ENCODE data around the gene ARHGEF18. TPM values are rescaled to one million over a fixed set of nuclear protein-coding genes. Genes with fewer than 3 reads are reported as not detected.
"Not testable (repeated sequence)": the region's sequence is repeated elsewhere in the genome, so short reads cannot be mapped to it uniquely, and the experiment has no call there.

The ARHGEF18 gene
- total and polyA plus RNA-seq, 2 experiments from 2014 or later = 9.5 to 33.8 TPM

GRCh38 chr19:7307590-7308218, 41.0 kb upstream of the ARHGEF18 start:
- Histone ChIP-seq H3K27me3 (replicated peaks; ENCODE audit: insufficient read depth) (peaks cover 8% of the 10 kb centered on the region), H3F3A (ENCODE audit: insufficient read depth) (no peaks in the 10 kb centered on the region), H3K9me3 (ENCODE audit: low read depth) (no peaks in the 10 kb centered on the region), H2AFZ (no peak overlapping the region), H3K9ac (no peak overlapping the region), H4K20me1 (ENCODE audit: insufficient read depth) (no peaks in the 10 kb centered on the region), H3K4me2 (ENCODE audit: unreplicated experiment) (no peak overlapping the region), H3K4me1 (ENCODE audit: insufficient read depth) (no peaks in the 10 kb centered on the region), H3K27ac (no peak overlapping the region), H3K36me3 (ENCODE audit: low read depth) (no peaks in the 10 kb centered on the region), H3K79me2 (ENCODE audit: insufficient read depth) (no peaks in the 10 kb centered on the region), H3K4me3 (no peak overlapping the region), H3K9me2 (ENCODE audit: insufficient read depth) (no peaks in the 10 kb centered on the region)
- DNase-seq = no peak
- WGBS, 2 experiments (ENCODE audit: low coverage in 1 of 2, low lambda C conversion rate in 2 of 2, missing lambda C conversion rate in 2 of 2) = 82% methylated on average over 6 to 7 of the region's 7 CpGs
- no peak for TF ChIP-seq EZH2phosphoT487 (IDR thresholded peaks at IDR 0.05; ENCODE audit: insufficient read depth, low read depth)
- TF ChIP-seq EZH2 (IDR thresholded peaks at IDR 0.05; ENCODE audit: insufficient read depth, poor library complexity, severe bottlenecking) = no peak
- in situ Hi-C loops (cut with MboI) = no loop called here

GRCh38 chr19:7308327-7308726, 40.4 kb upstream of the ARHGEF18 start:
- H2AFZ ChIP-seq; H3K4me2 ChIP-seq (ENCODE audit: unreplicated experiment); H3K79me2 ChIP-seq (ENCODE audit: insufficient read depth); H3K9me3 ChIP-seq (ENCODE audit: low read depth); H4K20me1 ChIP-seq (ENCODE audit: insufficient read depth); H3K27me3 ChIP-seq (replicated peaks; ENCODE audit: insufficient read depth); H3F3A ChIP-seq (ENCODE audit: insufficient read depth); H3K4me1 ChIP-seq (ENCODE audit: insufficient read depth); H3K9me2 ChIP-seq (ENCODE audit: insufficient read depth); DNase-seq; in situ Hi-C loops (cut with MboI); H3K4me3 ChIP-seq; H3K9ac ChIP-seq; H3K27ac ChIP-seq; H3K36me3 ChIP-seq (ENCODE audit: low read depth): not testable (repeated sequence)
- 72 to 73% methylated on average over 8 to 9 of the region's 9 CpGs for WGBS, 2 experiments (ENCODE audit: low coverage in 1 of 2, low lambda C conversion rate in 2 of 2, missing lambda C conversion rate in 2 of 2)

- H3K4me3 ChIP-seq = no peak overlapping the region
- no peaks in the 10 kb centered on the region for H3K36me3 ChIP-seq (ENCODE audit: low read depth)
- no peak overlapping the region for H3K27ac ChIP-seq
- WGBS, 2 experiments (ENCODE audit: low coverage in 1 of 2, low lambda C conversion rate in 2 of 2, missing lambda C conversion rate in 2 of 2) = 85 to 86% methylated on average over 11 to 12 of the region's 12 CpGs
- H3K9ac ChIP-seq = no peak overlapping the region
- DNase-seq = no peak
- H3K4me1 ChIP-seq (ENCODE audit: insufficient read depth) = no peaks in the 10 kb centered on the region
- TF ChIP-seq EZH2phosphoT487 (IDR thresholded peaks at IDR 0.05; ENCODE audit: insufficient read depth, low read depth) (no peak), EZH2 (IDR thresholded peaks at IDR 0.05; ENCODE audit: insufficient read depth, poor library complexity, severe bottlenecking) (no peak)
- H3K4me2 ChIP-seq (ENCODE audit: unreplicated experiment) = no peak overlapping the region
- H3F3A ChIP-seq (ENCODE audit: insufficient read depth) = no peaks in the 10 kb centered on the region
- in situ Hi-C loops (cut with MboI) = no loop called here
- no peaks in the 10 kb centered on the region for H4K20me1 ChIP-seq (ENCODE audit: insufficient read depth)
- no peaks in the 10 kb centered on the region for H3K27me3 ChIP-seq (replicated peaks; ENCODE audit: insufficient read depth)
- H3K79me2 ChIP-seq (ENCODE audit: insufficient read depth) = no peaks in the 10 kb centered on the region
- no peaks in the 10 kb centered on the region for H3K9me3 ChIP-seq (ENCODE audit: low read depth)
- H3K9me2 ChIP-seq (ENCODE audit: insufficient read depth) = no peaks in the 10 kb centered on the region
- no peak overlapping the region for H2AFZ ChIP-seq
Measured at GRCh38 chr19:7311911-7312310, 36.8 kb upstream of the ARHGEF18 start.

- Histone ChIP-seq H3K9me2 (ENCODE audit: insufficient read depth) (no peaks in the 10 kb centered on the region), H3K27me3 (replicated peaks; ENCODE audit: insufficient read depth) (no peaks in the 10 kb centered on the region), H3K4me1 (ENCODE audit: insufficient read depth) (no peaks in the 10 kb centered on the region), H2AFZ (no peak overlapping the region), H3K9ac (no peak overlapping the region), H3K36me3 (ENCODE audit: low read depth) (no peaks in the 10 kb centered on the region), H4K20me1 (ENCODE audit: insufficient read depth) (no peaks in the 10 kb centered on the region), H3F3A (ENCODE audit: insufficient read depth) (no peaks in the 10 kb centered on the region), H3K27ac (no peak overlapping the region), H3K4me2 (ENCODE audit: unreplicated experiment) (no peak overlapping the region), H3K9me3 (ENCODE audit: low read depth) (no peaks in the 10 kb centered on the region), H3K4me3 (no peak overlapping the region), H3K79me2 (ENCODE audit: insufficient read depth) (no peaks in the 10 kb centered on the region)
- 72 to 73% methylated on average over 7 of the region's 7 CpGs for WGBS, 2 experiments (ENCODE audit: low coverage in 1 of 2, low lambda C conversion rate in 2 of 2, missing lambda C conversion rate in 2 of 2)
- in situ Hi-C loops (cut with MboI) = no loop called here
- DNase-seq = no peak
- TF ChIP-seq EZH2 (IDR thresholded peaks at IDR 0.05; ENCODE audit: insufficient read depth, poor library complexity, severe bottlenecking) (no peak), EZH2phosphoT487 (IDR thresholded peaks at IDR 0.05; ENCODE audit: insufficient read depth, low read depth) (no peak)
Measured at GRCh38 chr19:7312816-7313215, 35.9 kb upstream of the ARHGEF18 start.

GRCh38 chr19:7318176-7318575, 30.6 kb upstream of the ARHGEF18 start:
- Histone ChIP-seq H3F3A (ENCODE audit: insufficient read depth) (no peaks in the 10 kb centered on the region), H3K9ac (no peak overlapping the region), H3K4me3 (no peak overlapping the region), H3K27ac (no peak overlapping the region), H2AFZ (no peak overlapping the region), H3K27me3 (replicated peaks; ENCODE audit: insufficient read depth) (no peaks in the 10 kb centered on the region), H3K9me3 (ENCODE audit: low read depth) (no peaks in the 10 kb centered on the region), H3K4me1 (ENCODE audit: insufficient read depth) (no peaks in the 10 kb centered on the region), H3K9me2 (ENCODE audit: insufficient read depth) (no peaks in the 10 kb centered on the region), H3K36me3 (ENCODE audit: low read depth) (no peaks in the 10 kb centered on the region), H3K4me2 (ENCODE audit: unreplicated experiment) (no peak overlapping the region), H3K79me2 (ENCODE audit: insufficient read depth) (no peaks in the 10 kb centered on the region), H4K20me1 (ENCODE audit: insufficient read depth) (no peaks in the 10 kb centered on the region)
- 14 to 23% methylated on average over 2 of the region's 2 CpGs for WGBS, 2 experiments (ENCODE audit: low coverage in 1 of 2, low lambda C conversion rate in 2 of 2, missing lambda C conversion rate in 2 of 2)
- TF ChIP-seq EZH2 (IDR thresholded peaks at IDR 0.05; ENCODE audit: insufficient read depth, poor library complexity, severe bottlenecking) = no peak
- TF ChIP-seq EZH2phosphoT487 (IDR thresholded peaks at IDR 0.05; ENCODE audit: insufficient read depth, low read depth) = no peak
- DNase-seq = no peak
- in situ Hi-C loops (cut with MboI) = no loop called here

Data from GM23248 (cell line).